ENCODE measurements around the gene VPS13D.

- TF ChIP-seq CTCF (IDR thresholded peaks at IDR 0.05) (no peak), POLR2A (IDR thresholded peaks at IDR 0.05) (no peak)
Observed at GRCh38 chr1:12326986-12327385, 97.2 kb downstream of the VPS13D start.

All from right lobe of liver (tissue), 4 donors.